HL-60 (cell line): ENCODE measurements around the gene PTPN1.

ENCODE experiments used
- DNase-seq, 2 experiments: peaks; one replicate each; pipeline ENCODE4 v3.0.0-alpha.2; 2010 to 2020; ENCODE audit warnings: low read depth in 1 of 2, low spot score in 1 of 2
- H3K27ac ChIP-seq: fragments of 250-450 bp; sonication (Bioruptor Pico); replicated peaks from 2 replicates; pipeline ENCODE4 v1.5.1; 2020; ENCODE audit warnings: mild to moderate bottlenecking, moderate library complexity
- H3K27me3 ChIP-seq: fragments of 250-450 bp; sonication (Bioruptor Pico); 2 replicates; pipeline ENCODE4 v1.5.1; 2021; ENCODE audit warnings: mild to moderate bottlenecking, moderate library complexity; ENCODE audit not compliant: insufficient read depth, poor library complexity, severe bottlenecking
- H3K4me3 ChIP-seq: replicated peaks from 2 replicates; pipeline ENCODE4 v1.5.1; 2011; ENCODE audit warnings: mild to moderate bottlenecking, control low read depth, low read length; ENCODE audit not compliant: insufficient read depth
- GABPA ChIP-seq: IDR thresholded peaks from 2 replicates; pipeline ENCODE4 v1.6.1; 2012; ENCODE audit warnings: low read depth
- POLR2AphosphoS5 ChIP-seq: IDR thresholded peaks from 2 replicates; pipeline ENCODE4 v1.6.1; 2012; ENCODE audit warnings: low read depth
- REST ChIP-seq: IDR thresholded peaks from 2 replicates; pipeline ENCODE4 v1.6.1; 2012; ENCODE audit warnings: low read depth; ENCODE audit not compliant: insufficient replicate concordance
- SPI1 ChIP-seq: IDR thresholded peaks from 2 replicates; pipeline ENCODE4 v1.6.1; 2012; ENCODE audit warnings: low read depth, mild to moderate bottlenecking, borderline replicate concordance
- TF ChIP-seq, protein P1 (sequence below): IDR thresholded peaks from one replicate; pipeline ENCODE4 v1.5.1; 2011; ENCODE audit warnings: low read length, control low read depth, inconsistent platforms; ENCODE audit not compliant: insufficient read depth

The PTPN1 gene

DNA sequence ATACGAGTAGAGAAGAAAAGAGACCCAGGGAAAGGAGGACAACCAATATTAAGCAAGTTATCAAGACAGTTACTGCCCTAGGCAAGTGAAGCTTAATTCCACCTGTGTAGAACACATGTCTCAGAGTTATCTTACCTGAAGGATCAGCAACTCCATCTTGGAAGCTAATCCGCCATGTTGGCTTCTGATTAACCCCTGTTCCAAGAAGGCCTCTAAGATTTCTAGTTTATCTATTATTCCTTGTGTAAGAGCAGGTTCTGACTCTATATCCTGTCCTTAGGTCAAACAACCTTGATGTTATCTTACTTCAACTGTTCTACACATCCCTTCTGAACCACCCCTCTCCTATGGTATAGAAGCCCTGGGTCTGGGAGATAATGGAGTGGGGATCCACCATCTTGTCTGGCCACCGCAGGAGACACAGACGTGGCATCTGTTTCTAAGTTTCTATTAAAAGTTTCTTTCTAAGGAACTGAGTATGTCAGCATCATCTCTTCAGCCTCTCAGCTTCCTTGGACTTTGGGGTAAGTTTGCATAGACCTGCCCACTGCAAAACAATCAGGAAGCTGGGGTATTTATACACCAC is 27.7 kb upstream of the PTPN1 start:
- Histone ChIP-seq H3K27ac (no peak overlapping the region), H3K27me3 (no peaks in the 10 kb centered on the region), H3K4me3 (no peak overlapping the region)
- DNase-seq: no peak
- TF ChIP-seq SPI1 (no peak), POLR2AphosphoS5 (no peak), REST (no peak), GABPA (no peak)
- TF ChIP-seq, protein P1, sequence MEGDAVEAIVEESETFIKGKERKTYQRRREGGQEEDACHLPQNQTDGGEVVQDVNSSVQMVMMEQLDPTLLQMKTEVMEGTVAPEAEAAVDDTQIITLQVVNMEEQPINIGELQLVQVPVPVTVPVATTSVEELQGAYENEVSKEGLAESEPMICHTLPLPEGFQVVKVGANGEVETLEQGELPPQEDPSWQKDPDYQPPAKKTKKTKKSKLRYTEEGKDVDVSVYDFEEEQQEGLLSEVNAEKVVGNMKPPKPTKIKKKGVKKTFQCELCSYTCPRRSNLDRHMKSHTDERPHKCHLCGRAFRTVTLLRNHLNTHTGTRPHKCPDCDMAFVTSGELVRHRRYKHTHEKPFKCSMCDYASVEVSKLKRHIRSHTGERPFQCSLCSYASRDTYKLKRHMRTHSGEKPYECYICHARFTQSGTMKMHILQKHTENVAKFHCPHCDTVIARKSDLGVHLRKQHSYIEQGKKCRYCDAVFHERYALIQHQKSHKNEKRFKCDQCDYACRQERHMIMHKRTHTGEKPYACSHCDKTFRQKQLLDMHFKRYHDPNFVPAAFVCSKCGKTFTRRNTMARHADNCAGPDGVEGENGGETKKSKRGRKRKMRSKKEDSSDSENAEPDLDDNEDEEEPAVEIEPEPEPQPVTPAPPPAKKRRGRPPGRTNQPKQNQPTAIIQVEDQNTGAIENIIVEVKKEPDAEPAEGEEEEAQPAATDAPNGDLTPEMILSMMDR: no peak

DNA sequence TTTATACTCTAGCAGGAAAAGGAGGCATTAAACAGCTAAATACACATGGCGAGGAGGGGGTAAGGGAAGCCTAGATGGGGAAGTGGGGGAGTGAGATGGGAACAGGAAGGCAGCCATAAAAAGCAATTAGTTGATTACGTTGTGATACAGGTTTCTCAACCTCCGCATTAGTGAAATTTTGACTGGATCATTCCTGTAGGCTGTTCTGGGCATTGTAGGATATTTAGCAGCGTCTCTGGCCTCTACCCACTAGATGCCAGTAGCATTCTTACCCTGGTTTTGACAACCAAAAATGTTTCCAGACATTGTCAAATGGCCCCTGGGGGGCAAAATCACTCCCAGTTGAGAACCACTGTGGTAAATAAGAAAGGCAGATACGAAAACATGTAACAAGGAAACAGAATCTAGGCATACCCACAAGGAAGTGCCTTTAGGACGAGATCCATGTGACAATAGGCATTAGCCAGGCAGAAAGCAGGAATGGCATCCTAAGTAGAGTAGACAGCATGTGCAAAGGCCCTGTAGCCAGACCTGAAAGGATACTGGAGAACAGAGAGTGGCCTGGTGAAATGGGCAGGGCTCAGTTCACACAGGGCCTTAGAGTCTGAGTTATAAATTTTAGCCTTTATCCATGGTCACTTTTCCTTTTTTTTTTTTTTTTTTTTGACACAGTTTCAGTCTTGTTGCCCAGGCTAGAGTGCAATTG is 25.8 kb upstream of the PTPN1 start:
- Histone ChIP-seq H3K27me3 (no peaks in the 10 kb centered on the region), H3K27ac (peak overlapping the region; percentile 86), H3K4me3 (peak overlapping the region; percentile 43; the same call in 1 of the 2 replicates)
- TF ChIP-seq SPI1: peak; percentile 87
- TF ChIP-seq, protein P1: no peak
- DNase-seq: peak; percentile 48 to 61

- Histone ChIP-seq H3K27ac (no peak overlapping the region), H3K4me3 (no peak overlapping the region), H3K27me3 (no peaks in the 10 kb centered on the region)
- TF ChIP-seq REST (no peak), GABPA (no peak), SPI1 (no peak), POLR2AphosphoS5 (no peak)
- TF ChIP-seq, protein P1: no peak
- no peak for DNase-seq
These were observed 22.8 kb upstream of the PTPN1 start for GRCh38 chr20:50487397-50487796.
